A673 (cell line): ENCODE data around the gene PPP1R7.

ENCODE experiments used
- EZH2 ChIP-seq: fragments of 200-600 bp; sonication (generic); IDR thresholded peaks from 2 replicates; pipeline ENCODE4 v1.6.1; 2017; ENCODE audit warnings: borderline replicate concordance, low read depth, mild to moderate bottlenecking, mixed read lengths, antibody characterized with exemption, low read length; ENCODE audit not compliant: poor library complexity, severe bottlenecking
- TF ChIP-seq, protein P1 (sequence below): fragments of 300-800, 200-600 bp; sonication (generic); conservative IDR thresholded peaks from 2 replicates; pipeline ENCODE4 v1.5.1; 2017; ENCODE audit warnings: low read depth, mild to moderate bottlenecking, antibody characterized with exemption, low read length, moderate library complexity, mixed read lengths

DNA sequence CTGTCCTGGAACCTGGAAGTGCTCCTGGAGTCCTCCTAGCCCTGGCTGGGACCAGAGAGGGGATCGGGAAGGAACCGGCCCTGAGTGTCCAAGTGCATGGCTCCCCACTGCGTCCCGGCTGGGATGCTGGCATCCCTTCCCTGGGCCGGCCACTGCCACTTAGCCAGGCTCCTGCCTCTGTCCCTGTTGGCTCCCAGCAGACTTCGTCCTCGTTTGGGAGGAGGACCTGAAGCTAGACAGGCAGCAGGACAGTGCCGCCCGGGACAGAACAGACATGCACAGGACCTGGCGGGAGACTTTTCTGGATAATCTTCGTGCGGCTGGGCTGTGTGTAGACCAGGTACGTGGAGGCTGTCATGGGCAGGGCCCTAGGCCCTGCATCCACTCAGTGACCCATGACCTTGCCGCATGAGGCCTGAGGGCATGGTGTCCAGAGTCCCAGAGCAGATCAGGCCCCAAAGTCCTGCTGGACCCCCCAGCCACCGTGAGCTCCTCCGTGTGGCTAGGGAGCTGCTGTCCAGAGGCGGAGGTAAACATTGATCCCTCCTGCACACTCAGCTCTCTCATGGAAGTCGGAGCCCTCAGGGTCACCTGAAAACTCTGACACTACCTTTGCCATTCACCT is 45.4 kb downstream of the PPP1R7 start:
- TF ChIP-seq, protein P1, sequence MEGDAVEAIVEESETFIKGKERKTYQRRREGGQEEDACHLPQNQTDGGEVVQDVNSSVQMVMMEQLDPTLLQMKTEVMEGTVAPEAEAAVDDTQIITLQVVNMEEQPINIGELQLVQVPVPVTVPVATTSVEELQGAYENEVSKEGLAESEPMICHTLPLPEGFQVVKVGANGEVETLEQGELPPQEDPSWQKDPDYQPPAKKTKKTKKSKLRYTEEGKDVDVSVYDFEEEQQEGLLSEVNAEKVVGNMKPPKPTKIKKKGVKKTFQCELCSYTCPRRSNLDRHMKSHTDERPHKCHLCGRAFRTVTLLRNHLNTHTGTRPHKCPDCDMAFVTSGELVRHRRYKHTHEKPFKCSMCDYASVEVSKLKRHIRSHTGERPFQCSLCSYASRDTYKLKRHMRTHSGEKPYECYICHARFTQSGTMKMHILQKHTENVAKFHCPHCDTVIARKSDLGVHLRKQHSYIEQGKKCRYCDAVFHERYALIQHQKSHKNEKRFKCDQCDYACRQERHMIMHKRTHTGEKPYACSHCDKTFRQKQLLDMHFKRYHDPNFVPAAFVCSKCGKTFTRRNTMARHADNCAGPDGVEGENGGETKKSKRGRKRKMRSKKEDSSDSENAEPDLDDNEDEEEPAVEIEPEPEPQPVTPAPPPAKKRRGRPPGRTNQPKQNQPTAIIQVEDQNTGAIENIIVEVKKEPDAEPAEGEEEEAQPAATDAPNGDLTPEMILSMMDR = no peak
- no peak for TF ChIP-seq EZH2
